Measurements from ENCODE around the gene PIGT.

Gene PIGT

GRCh38 chr20:45427236-45428149, 11.6 kb downstream of the PIGT start:
- no peak for DNase-seq (ENCODE audit: low spot score)

GRCh38 chr20:45429618-45430017, 13.7 kb downstream of the PIGT start:
- DNase-seq (ENCODE audit: low spot score), result no peak

GRCh38 chr20:45432294-45432693, 16.4 kb downstream of the PIGT start:
- no peak for DNase-seq (ENCODE audit: low spot score)

- DNase-seq (ENCODE audit: low spot score), result no peak
Measured at GRCh38 chr20:45433316-45433715, 17.4 kb downstream of the PIGT start.

GRCh38 chr20:45433976-45434375, 18.0 kb downstream of the PIGT start:
- no peak for DNase-seq (ENCODE audit: low spot score)

- peak; percentile 90 for DNase-seq (ENCODE audit: low spot score)
Measured at GRCh38 chr20:45436732-45437485, 21.0 kb downstream of the PIGT start.

- no peak for DNase-seq (ENCODE audit: low spot score)
Measured at GRCh38 chr20:45440424-45440823, 24.5 kb downstream of the PIGT start.

- DNase-seq (ENCODE audit: low spot score), result no peak
Measured at GRCh38 chr20:45440891-45441685, 25.1 kb downstream of the PIGT start.

GRCh38 chr20:45441746-45442145, 25.8 kb downstream of the PIGT start:
- DNase-seq (ENCODE audit: low spot score), result no peak

GRCh38 chr20:45444050-45444449, 28.1 kb downstream of the PIGT start:
- DNase-seq (ENCODE audit: low spot score), result no peak

GRCh38 chr20:45445805-45446562, 30.0 kb downstream of the PIGT start:
- DNase-seq (ENCODE audit: low spot score), result peak; percentile 17

GRCh38 chr20:45448270-45448669, 32.3 kb downstream of the PIGT start:
- no peak for DNase-seq (ENCODE audit: low spot score)

GRCh38 chr20:45449528-45449927, 33.6 kb downstream of the PIGT start:
- no peak for DNase-seq (ENCODE audit: low spot score)

- DNase-seq (ENCODE audit: low spot score), result peak; percentile 64
Measured at GRCh38 chr20:45450097-45450818, 34.3 kb downstream of the PIGT start.

- DNase-seq (ENCODE audit: low spot score), result no peak
Measured at GRCh38 chr20:45452238-45452637, 36.3 kb downstream of the PIGT start.

GRCh38 chr20:45452772-45453691, 37.1 kb downstream of the PIGT start:
- DNase-seq (ENCODE audit: low spot score), result no peak

GRCh38 chr20:45456632-45457031, 40.7 kb downstream of the PIGT start:
- no peak for DNase-seq (ENCODE audit: low spot score)

GRCh38 chr20:45459606-45460005, 43.7 kb downstream of the PIGT start:
- DNase-seq (ENCODE audit: low spot score), result no peak

GRCh38 chr20:45461225-45461624, 45.3 kb downstream of the PIGT start:
- DNase-seq (ENCODE audit: low spot score), result no peak
